Erythroblast (primary cell): Measurements from ENCODE around the gene MUSK.
"Not testable (repeated sequence)": the region's sequence is repeated elsewhere in the genome, so short reads cannot be mapped to it uniquely, and the experiment has no call there.

Experiments used
- DNase-seq, 2 experiments: peaks; one replicate each; lab custom pipeline; 2025; lab: John Stamatoyannopoulos, UW
- GATA1 ChIP-seq: IDR thresholded peaks from 2 replicates; pipeline ENCODE4 v1.6.1; 2011; ENCODE audit warnings: low read depth, mild to moderate bottlenecking, control low read depth, low read length, moderate library complexity
- POLR2A ChIP-seq: IDR thresholded peaks from 2 replicates; pipeline ENCODE4 v1.6.1; 2011; ENCODE audit warnings: mild to moderate bottlenecking, low read length

The MUSK gene

GRCh38 chr9:110788871-110789270, 120.3 kb downstream of the MUSK start:
- no peak for DNase-seq
- TF ChIP-seq POLR2A: no peak
- no peak for TF ChIP-seq GATA1

- TF ChIP-seq GATA1 (no peak), POLR2A (no peak)
- no peak for DNase-seq
These were observed 129.0 kb downstream of the MUSK start for GRCh38 chr9:110797611-110798010.

GRCh38 chr9:110799396-110799795, 130.8 kb downstream of the MUSK start:
- DNase-seq: no peak
- TF ChIP-seq POLR2A: no peak
- TF ChIP-seq GATA1: no peak

- TF ChIP-seq GATA1 (no peak), POLR2A (no peak)
These were observed 132.8 kb downstream of the MUSK start for GRCh38 chr9:110801426-110801825.

GRCh38 chr9:110802416-110803035, 133.9 kb downstream of the MUSK start:
- no peak for DNase-seq

More at GRCh38 chr9:110801426-110801825, 132.8 kb downstream of the MUSK start:
- DNase-seq: no peak

GRCh38 chr9:110807956-110808598, 139.5 kb downstream of the MUSK start:
- TF ChIP-seq GATA1 (no peak), POLR2A (no peak)

More at GRCh38 chr9:110802416-110803035, 133.9 kb downstream of the MUSK start:
- no peak for TF ChIP-seq POLR2A
- no peak for TF ChIP-seq GATA1

GRCh38 chr9:110808599-110808980, 140.0 kb downstream of the MUSK start:
- no peak for DNase-seq
- no peak for TF ChIP-seq POLR2A

More at GRCh38 chr9:110807956-110808598, 139.5 kb downstream of the MUSK start:
- no peak for DNase-seq

- no peak for DNase-seq
- TF ChIP-seq GATA1 (no peak), POLR2A (no peak)
These were observed 140.5 kb downstream of the MUSK start for GRCh38 chr9:110809038-110809595.

- TF ChIP-seq POLR2A (no peak), GATA1 (no peak)
- no peak for DNase-seq
These were observed 141.8 kb downstream of the MUSK start for GRCh38 chr9:110810262-110810976.

- no peak for TF ChIP-seq POLR2A
- TF ChIP-seq GATA1: no peak
These were observed 144.3 kb downstream of the MUSK start for GRCh38 chr9:110812886-110813285.

GRCh38 chr9:110814159-110814558, 145.6 kb downstream of the MUSK start:
- TF ChIP-seq POLR2A: no peak
- TF ChIP-seq GATA1: no peak
- no peak for DNase-seq

More at GRCh38 chr9:110812886-110813285, 144.3 kb downstream of the MUSK start:
- DNase-seq: no peak

GRCh38 chr9:110815361-110815760, 146.8 kb downstream of the MUSK start:
- no peak for DNase-seq
- TF ChIP-seq GATA1 (no peak), POLR2A (no peak)

GRCh38 chr9:110820381-110820780, 151.8 kb downstream of the MUSK start:
- no peak for DNase-seq

GRCh38 chr9:110821064-110821463, 152.5 kb downstream of the MUSK start:
- DNase-seq: no peak
- TF ChIP-seq POLR2A (no peak), GATA1 (no peak)

More at GRCh38 chr9:110820381-110820780, 151.8 kb downstream of the MUSK start:
- TF ChIP-seq GATA1 (no peak), POLR2A (no peak)

GRCh38 chr9:110825129-110825528, 156.5 kb downstream of the MUSK start:
- DNase-seq: not testable (repeated sequence)
